GM12872 (cell line): ENCODE measurements around the gene MAGI1.

Experiments
- TF ChIP-seq, protein P1 (sequence below): IDR thresholded peaks from 3 replicates; pipeline ENCODE4 v1.5.1; 2011; ENCODE audit warnings: low read depth, mild to moderate bottlenecking, low read length, moderate library complexity; ENCODE audit not compliant: insufficient read depth

The MAGI1 gene

GRCh38 chr3:65742914-65743313 lies 295.8 kb downstream of the MAGI1 start:
- TF ChIP-seq, protein P1, sequence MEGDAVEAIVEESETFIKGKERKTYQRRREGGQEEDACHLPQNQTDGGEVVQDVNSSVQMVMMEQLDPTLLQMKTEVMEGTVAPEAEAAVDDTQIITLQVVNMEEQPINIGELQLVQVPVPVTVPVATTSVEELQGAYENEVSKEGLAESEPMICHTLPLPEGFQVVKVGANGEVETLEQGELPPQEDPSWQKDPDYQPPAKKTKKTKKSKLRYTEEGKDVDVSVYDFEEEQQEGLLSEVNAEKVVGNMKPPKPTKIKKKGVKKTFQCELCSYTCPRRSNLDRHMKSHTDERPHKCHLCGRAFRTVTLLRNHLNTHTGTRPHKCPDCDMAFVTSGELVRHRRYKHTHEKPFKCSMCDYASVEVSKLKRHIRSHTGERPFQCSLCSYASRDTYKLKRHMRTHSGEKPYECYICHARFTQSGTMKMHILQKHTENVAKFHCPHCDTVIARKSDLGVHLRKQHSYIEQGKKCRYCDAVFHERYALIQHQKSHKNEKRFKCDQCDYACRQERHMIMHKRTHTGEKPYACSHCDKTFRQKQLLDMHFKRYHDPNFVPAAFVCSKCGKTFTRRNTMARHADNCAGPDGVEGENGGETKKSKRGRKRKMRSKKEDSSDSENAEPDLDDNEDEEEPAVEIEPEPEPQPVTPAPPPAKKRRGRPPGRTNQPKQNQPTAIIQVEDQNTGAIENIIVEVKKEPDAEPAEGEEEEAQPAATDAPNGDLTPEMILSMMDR: no peak

- TF ChIP-seq, protein P1: no peak
These were observed 297.2 kb downstream of the MAGI1 start for GRCh38 chr3:65741540-65741939.

DNA sequence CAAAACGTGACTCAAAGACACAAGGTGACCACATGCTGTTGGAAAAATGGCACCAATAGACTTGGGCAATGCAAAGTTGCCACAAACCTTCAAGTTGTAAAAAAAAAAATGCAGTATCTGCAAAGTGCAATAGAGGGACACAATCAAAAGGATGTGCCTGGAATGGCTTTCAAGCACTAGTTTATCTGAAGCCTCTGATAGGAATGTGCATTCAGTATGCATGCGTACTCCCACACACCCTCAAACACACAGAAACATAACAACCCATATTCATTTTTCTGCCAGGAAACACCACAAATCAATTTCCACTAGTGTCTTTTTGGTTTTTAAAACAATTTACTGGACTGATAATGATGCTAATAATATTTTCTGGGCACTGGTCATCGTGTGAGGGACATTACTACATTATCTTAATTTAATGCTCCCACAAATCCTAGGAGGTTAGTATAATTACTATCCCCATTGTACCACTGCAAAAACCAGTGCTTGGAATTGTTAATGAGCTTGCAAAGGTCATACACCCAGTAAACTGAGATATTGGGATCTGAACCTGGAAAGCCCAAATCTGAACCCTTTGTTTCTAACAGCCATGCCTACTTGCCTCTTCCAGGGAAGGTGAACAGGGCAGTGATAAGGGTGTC lies 298.7 kb downstream of the MAGI1 start:
- TF ChIP-seq, protein P1: no peak

- TF ChIP-seq, protein P1: no peak
These were observed 303.9 kb downstream of the MAGI1 start for GRCh38 chr3:65734792-65735191.

DNA sequence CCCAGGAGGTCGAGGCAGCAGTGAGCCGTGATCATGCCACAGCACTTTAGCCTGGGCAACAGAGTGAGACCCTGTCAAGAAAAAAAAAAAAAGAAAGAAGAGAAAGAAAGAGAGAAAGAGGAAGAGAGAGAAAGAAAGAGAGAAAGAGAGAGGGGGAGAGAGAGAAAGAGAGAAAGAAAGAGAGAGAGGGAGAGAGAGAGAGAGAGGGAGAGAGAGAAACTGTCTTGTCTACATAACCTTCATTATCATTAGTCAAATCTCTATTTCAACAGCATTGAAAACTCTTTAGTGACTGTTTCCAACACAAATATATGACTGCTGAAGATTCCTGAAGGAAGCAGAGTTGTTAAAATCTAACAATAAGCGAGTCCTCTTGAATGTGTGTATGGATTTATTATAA lies 304.3 kb downstream of the MAGI1 start:
- TF ChIP-seq, protein P1: no peak

DNA sequence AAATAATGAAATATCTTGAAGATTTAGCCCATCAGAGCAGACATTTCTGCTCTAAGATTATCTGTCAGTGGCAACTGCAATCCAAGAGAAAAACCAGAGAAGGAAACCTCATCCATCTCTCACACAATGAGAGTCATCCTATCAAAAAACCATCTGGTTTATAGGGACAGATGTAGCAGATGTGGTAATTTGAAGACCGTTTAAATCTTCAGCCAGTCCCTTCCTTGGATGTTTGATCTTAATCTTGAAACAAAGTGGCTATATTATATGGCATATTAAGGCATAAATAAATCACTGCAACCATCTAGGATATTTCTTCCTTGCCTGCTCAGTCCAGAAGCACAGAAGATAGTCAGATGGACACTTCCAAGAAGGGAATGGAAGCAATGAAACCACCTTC lies 305.3 kb downstream of the MAGI1 start:
- TF ChIP-seq, protein P1: no peak

GRCh38 chr3:65732051-65732935 lies 306.4 kb downstream of the MAGI1 start:
- TF ChIP-seq, protein P1: peak; percentile 75
